ENCODE results near the gene VTA1. TPM values are rescaled to one million over a fixed set of nuclear protein-coding genes. Genes with fewer than 3 reads are reported as not detected.

VTA1 gene
- polyA plus RNA-seq, 1 donor from 2014 or later: 126 TPM

DNA sequence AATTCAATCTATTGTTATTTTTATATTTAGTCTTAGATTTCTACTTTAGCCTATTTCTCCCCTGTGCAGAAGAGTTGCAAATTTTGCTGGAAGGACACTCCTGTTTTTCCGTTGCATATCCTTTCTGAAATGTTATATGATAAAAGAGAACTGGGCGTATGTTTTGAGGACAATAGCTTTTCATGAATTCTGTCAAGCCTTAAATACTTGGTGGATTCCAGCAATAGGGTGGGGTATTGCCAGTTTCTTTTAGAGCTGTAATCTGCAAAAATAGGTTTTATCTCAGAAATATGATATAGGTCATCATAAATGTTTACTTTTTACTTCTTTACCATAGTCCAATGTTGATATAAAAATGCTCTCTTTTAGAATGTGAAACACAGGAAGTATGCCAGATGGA is 42.0 kb downstream of the VTA1 start:
- Histone ChIP-seq H3K9ac (ENCODE audit: low read length) (no peak overlapping the region), H3K9me2 (ENCODE audit: insufficient read depth, low read length) (no peaks in the 10 kb centered on the region), H3K27ac (ENCODE audit: low read length) (no peak overlapping the region), H3K9me3 (ENCODE audit: low read length) (no peaks in the 10 kb centered on the region), H3K27me3 (ENCODE audit: insufficient read depth, low read depth, low read length) (no peaks in the 10 kb centered on the region), H3K4me2 (ENCODE audit: low read length) (no peak overlapping the region), H3K4me3 (ENCODE audit: low read length) (no peak overlapping the region), H3F3A (ENCODE audit: insufficient read depth, low read length, poor library complexity, severe bottlenecking) (no peaks in the 10 kb centered on the region), H4K20me1 (ENCODE audit: insufficient read depth) (no peaks in the 10 kb centered on the region), H2AFZ (ENCODE audit: low read depth, low read length) (no peak overlapping the region), H3K79me2 (replicated peaks; ENCODE audit: insufficient read depth, low read length) (no peaks in the 10 kb centered on the region), H3K36me3 (ENCODE audit: insufficient read depth, low read length) (no peaks in the 10 kb centered on the region)
- TF ChIP-seq TAF1 (IDR thresholded peaks at IDR 0.05; ENCODE audit: low read depth) (no peak), EP300 (conservative IDR thresholded peaks at IDR 0.05; ENCODE audit: poor library complexity, severe bottlenecking) (no peak), RAD21 (conservative IDR thresholded peaks at IDR 0.05) (no peak), POLR2AphosphoS5 (IDR thresholded peaks at IDR 0.05) (no peak), SMC3 (conservative IDR thresholded peaks at IDR 0.05; ENCODE audit: poor library complexity) (no peak), MXI1 (conservative IDR thresholded peaks at IDR 0.05; ENCODE audit: poor library complexity, severe bottlenecking) (no peak), EZH2 (IDR thresholded peaks at IDR 0.05; ENCODE audit: borderline replicate concordance, insufficient read depth, low read length, poor library complexity, severe bottlenecking) (no peak)
- TF ChIP-seq, protein P1, sequence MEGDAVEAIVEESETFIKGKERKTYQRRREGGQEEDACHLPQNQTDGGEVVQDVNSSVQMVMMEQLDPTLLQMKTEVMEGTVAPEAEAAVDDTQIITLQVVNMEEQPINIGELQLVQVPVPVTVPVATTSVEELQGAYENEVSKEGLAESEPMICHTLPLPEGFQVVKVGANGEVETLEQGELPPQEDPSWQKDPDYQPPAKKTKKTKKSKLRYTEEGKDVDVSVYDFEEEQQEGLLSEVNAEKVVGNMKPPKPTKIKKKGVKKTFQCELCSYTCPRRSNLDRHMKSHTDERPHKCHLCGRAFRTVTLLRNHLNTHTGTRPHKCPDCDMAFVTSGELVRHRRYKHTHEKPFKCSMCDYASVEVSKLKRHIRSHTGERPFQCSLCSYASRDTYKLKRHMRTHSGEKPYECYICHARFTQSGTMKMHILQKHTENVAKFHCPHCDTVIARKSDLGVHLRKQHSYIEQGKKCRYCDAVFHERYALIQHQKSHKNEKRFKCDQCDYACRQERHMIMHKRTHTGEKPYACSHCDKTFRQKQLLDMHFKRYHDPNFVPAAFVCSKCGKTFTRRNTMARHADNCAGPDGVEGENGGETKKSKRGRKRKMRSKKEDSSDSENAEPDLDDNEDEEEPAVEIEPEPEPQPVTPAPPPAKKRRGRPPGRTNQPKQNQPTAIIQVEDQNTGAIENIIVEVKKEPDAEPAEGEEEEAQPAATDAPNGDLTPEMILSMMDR (IDR thresholded peaks at IDR 0.05; ENCODE audit: poor library complexity, severe bottlenecking): no peak
- TF ChIP-seq, protein P2, sequence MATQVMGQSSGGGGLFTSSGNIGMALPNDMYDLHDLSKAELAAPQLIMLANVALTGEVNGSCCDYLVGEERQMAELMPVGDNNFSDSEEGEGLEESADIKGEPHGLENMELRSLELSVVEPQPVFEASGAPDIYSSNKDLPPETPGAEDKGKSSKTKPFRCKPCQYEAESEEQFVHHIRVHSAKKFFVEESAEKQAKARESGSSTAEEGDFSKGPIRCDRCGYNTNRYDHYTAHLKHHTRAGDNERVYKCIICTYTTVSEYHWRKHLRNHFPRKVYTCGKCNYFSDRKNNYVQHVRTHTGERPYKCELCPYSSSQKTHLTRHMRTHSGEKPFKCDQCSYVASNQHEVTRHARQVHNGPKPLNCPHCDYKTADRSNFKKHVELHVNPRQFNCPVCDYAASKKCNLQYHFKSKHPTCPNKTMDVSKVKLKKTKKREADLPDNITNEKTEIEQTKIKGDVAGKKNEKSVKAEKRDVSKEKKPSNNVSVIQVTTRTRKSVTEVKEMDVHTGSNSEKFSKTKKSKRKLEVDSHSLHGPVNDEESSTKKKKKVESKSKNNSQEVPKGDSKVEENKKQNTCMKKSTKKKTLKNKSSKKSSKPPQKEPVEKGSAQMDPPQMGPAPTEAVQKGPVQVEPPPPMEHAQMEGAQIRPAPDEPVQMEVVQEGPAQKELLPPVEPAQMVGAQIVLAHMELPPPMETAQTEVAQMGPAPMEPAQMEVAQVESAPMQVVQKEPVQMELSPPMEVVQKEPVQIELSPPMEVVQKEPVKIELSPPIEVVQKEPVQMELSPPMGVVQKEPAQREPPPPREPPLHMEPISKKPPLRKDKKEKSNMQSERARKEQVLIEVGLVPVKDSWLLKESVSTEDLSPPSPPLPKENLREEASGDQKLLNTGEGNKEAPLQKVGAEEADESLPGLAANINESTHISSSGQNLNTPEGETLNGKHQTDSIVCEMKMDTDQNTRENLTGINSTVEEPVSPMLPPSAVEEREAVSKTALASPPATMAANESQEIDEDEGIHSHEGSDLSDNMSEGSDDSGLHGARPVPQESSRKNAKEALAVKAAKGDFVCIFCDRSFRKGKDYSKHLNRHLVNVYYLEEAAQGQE (IDR thresholded peaks at IDR 0.05; ENCODE audit: borderline replicate concordance): no peak

DNA sequence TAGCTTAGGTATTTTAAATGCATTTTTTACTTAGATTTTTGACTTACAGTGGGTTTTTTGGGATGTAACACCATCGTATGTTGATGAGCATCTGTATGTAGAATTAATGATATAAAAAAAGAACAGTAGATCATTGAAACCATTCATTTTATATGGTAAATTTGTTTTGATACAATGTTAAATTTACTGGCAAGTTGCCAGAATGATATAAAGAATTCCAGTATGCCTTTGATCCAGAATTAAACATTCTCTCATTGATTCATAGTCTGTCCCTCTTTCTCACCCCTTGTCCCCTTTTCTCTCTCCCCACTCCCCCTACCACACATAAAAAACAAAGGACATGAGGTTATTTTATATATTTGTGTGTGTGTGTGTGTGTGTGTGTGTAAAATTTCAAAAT is 45.3 kb downstream of the VTA1 start:
- Histone ChIP-seq H4K20me1 (ENCODE audit: insufficient read depth) (no peaks in the 10 kb centered on the region), H3F3A (ENCODE audit: insufficient read depth, low read length, poor library complexity, severe bottlenecking) (no peaks in the 10 kb centered on the region), H3K79me2 (replicated peaks; ENCODE audit: insufficient read depth, low read length) (peaks cover 3% of the 10 kb centered on the region), H3K4me3 (ENCODE audit: low read length) (no peak overlapping the region), H3K36me3 (ENCODE audit: insufficient read depth, low read length) (no peaks in the 10 kb centered on the region), H3K27ac (ENCODE audit: low read length) (no peak overlapping the region), H2AFZ (ENCODE audit: low read depth, low read length) (no peak overlapping the region), H3K9me2 (ENCODE audit: insufficient read depth, low read length) (no peaks in the 10 kb centered on the region), H3K4me2 (ENCODE audit: low read length) (no peak overlapping the region), H3K9ac (ENCODE audit: low read length) (no peak overlapping the region), H3K27me3 (ENCODE audit: insufficient read depth, low read depth, low read length) (no peaks in the 10 kb centered on the region), H3K9me3 (ENCODE audit: low read length) (no peaks in the 10 kb centered on the region)
- TF ChIP-seq EP300 (conservative IDR thresholded peaks at IDR 0.05; ENCODE audit: poor library complexity, severe bottlenecking) (no peak), TAF1 (IDR thresholded peaks at IDR 0.05; ENCODE audit: low read depth) (no peak), RAD21 (conservative IDR thresholded peaks at IDR 0.05) (no peak), POLR2AphosphoS5 (IDR thresholded peaks at IDR 0.05) (no peak), MXI1 (conservative IDR thresholded peaks at IDR 0.05; ENCODE audit: poor library complexity, severe bottlenecking) (no peak), SMC3 (conservative IDR thresholded peaks at IDR 0.05; ENCODE audit: poor library complexity) (no peak), EZH2 (IDR thresholded peaks at IDR 0.05; ENCODE audit: borderline replicate concordance, insufficient read depth, low read length, poor library complexity, severe bottlenecking) (no peak)
- TF ChIP-seq, protein P2 (IDR thresholded peaks at IDR 0.05; ENCODE audit: borderline replicate concordance): no peak
- TF ChIP-seq, protein P1 (IDR thresholded peaks at IDR 0.05; ENCODE audit: poor library complexity, severe bottlenecking): no peak
